Esophagus muscularis mucosa (tissue), 4 donors: ENCODE data around the gene RPL4.

ENCODE experiments used
- CTCF ChIP-seq, 3 experiments: fragments of 200-600 bp in 2 of 3; fragments of 450-650 bp in 1 of 3; sonication (generic) in 2 of 3; IDR thresholded peaks; one replicate each; pipeline ENCODE4 v1.5.1; 2017 to 2019; ENCODE audit warnings: antibody characterized with exemption in 3 of 3, mild to moderate bottlenecking in 2 of 3, moderate library complexity in 1 of 3
- EP300 ChIP-seq: sonication (generic); formaldehyde crosslinking; IDR thresholded peaks from one replicate; pipeline ENCODE4 v1.6.1; 2017; ENCODE audit warnings: antibody characterized with exemption
- POLR2A ChIP-seq: fragments of 450-650 bp; IDR thresholded peaks from one replicate; pipeline ENCODE4 v1.6.1; 2017; ENCODE audit warnings: antibody characterized with exemption, moderate library complexity, mild to moderate bottlenecking, low read depth
- POLR2AphosphoS5 ChIP-seq, 2 donors: sonication (generic); formaldehyde crosslinking; IDR thresholded peaks; one replicate each; pipeline ENCODE4 v1.6.1; 2017; ENCODE audit warnings: antibody characterized with exemption in 2 of 2

- TF ChIP-seq CTCF (IDR thresholded peaks at IDR 0.05): no peak
- no peak for TF ChIP-seq POLR2AphosphoS5 (IDR thresholded peaks at IDR 0.05)
- TF ChIP-seq POLR2A: no peak
- no peak for TF ChIP-seq EP300
Observed at GRCh38 chr15:66524838-66525237, 20.2 kb upstream of the RPL4 start.
